HG02870 (cell line): ENCODE measurements around the gene UCK2.

ENCODE experiments used
- ATAC-seq: cut with Tn5 transposase; IDR thresholded peaks from one replicate; pipeline ENCODE4 v1.9.1; 2021; ENCODE audit warnings: mild to moderate bottlenecking, moderate library complexity; ENCODE audit not compliant: unreplicated experiment

UCK2 gene

GRCh38 chr1:165877411-165877810, 50.0 kb downstream of the UCK2 start:
- ATAC-seq = no peak

- peak; percentile 57 for ATAC-seq
These were observed 50.6 kb downstream of the UCK2 start for GRCh38 chr1:165877940-165878556.

- ATAC-seq = no peak
These were observed 52.5 kb downstream of the UCK2 start for GRCh38 chr1:165879946-165880345.

- no peak for ATAC-seq
These were observed 53.6 kb downstream of the UCK2 start for GRCh38 chr1:165880993-165881392.

- ATAC-seq = peak; percentile 26
These were observed 54.9 kb downstream of the UCK2 start for GRCh38 chr1:165882168-165882837.

- ATAC-seq = no peak
These were observed 55.6 kb downstream of the UCK2 start for GRCh38 chr1:165883056-165883455.

GRCh38 chr1:165884009-165884689, 56.7 kb downstream of the UCK2 start:
- ATAC-seq = no peak

- no peak for ATAC-seq
These were observed 57.4 kb downstream of the UCK2 start for GRCh38 chr1:165884690-165885304.

- no peak for ATAC-seq
These were observed 57.9 kb downstream of the UCK2 start for GRCh38 chr1:165885305-165885694.

GRCh38 chr1:165886193-165886592, 58.8 kb downstream of the UCK2 start:
- ATAC-seq = no peak

- ATAC-seq = no peak
These were observed 59.6 kb downstream of the UCK2 start for GRCh38 chr1:165886983-165887382.

- ATAC-seq = no peak
These were observed 60.6 kb downstream of the UCK2 start for GRCh38 chr1:165887877-165888551.

- no peak for ATAC-seq
These were observed 61.1 kb downstream of the UCK2 start for GRCh38 chr1:165888552-165888920.

GRCh38 chr1:165890684-165891083, 63.3 kb downstream of the UCK2 start:
- ATAC-seq = no peak

GRCh38 chr1:165891111-165891860, 63.9 kb downstream of the UCK2 start:
- no peak for ATAC-seq

- no peak for ATAC-seq
These were observed 65.5 kb downstream of the UCK2 start for GRCh38 chr1:165892935-165893334.

GRCh38 chr1:165893507-165893906, 66.1 kb downstream of the UCK2 start:
- no peak for ATAC-seq

- ATAC-seq = no peak
These were observed 67.2 kb downstream of the UCK2 start for GRCh38 chr1:165894591-165894990.

GRCh38 chr1:165895451-165895871, 68.0 kb downstream of the UCK2 start:
- no peak for ATAC-seq

- no peak for ATAC-seq
These were observed 68.9 kb downstream of the UCK2 start for GRCh38 chr1:165896277-165896676.
